ENCODE data around the gene GLRA1. TPM values are rescaled to one million over a fixed set of nuclear protein-coding genes. Genes with fewer than 3 reads are reported as not detected.

Gene GLRA1
- total RNA-seq, 1 experiment from 2014 or later, result not detected

GRCh38 chr5:151881621-151882225 is 42.9 kb downstream of the GLRA1 start:
- Histone ChIP-seq H3K4me3 (ENCODE audit: low read depth in 2 of 2, low read length in 2 of 2) (no peak overlapping the region), H3K27me3 (ENCODE audit: control insufficient read depth, insufficient read depth, low read length) (no peaks in the 10 kb centered on the region; the same call in 1 of the 2 replicates), H3K27ac (ENCODE audit: low read length) (no peak overlapping the region), H3K36me3 (ENCODE audit: control insufficient read depth, insufficient read depth, low read length) (no peaks in the 10 kb centered on the region), H3K4me1 (ENCODE audit: control insufficient read depth, insufficient read depth, low read length) (no peaks in the 10 kb centered on the region), H3K9me3 (ENCODE audit: control insufficient read depth, insufficient read depth, low read depth, low read length) (no peaks in the 10 kb centered on the region)
- in situ Hi-C loops (cut with HindIII; ENCODE audit: low pct_unique_long_range_greater_than_20kb, low sequenced_read_pairs) (no loop called here), intact Hi-C loops (cut with micrococcal nuclease; ENCODE audit: unreplicated experiment) (no loop called here)
- DNase-seq (ENCODE audit: low read depth, low spot score) (no peak), ATAC-seq (peak; percentile 53; the same call in 1 of the 2 replicates)
- ChIA-PET POLR2A (interaction anchor here (0.7 kb wide), 2 partner anchors 68 to 335 kb away, joined by 7 to 10 read pairs; no protein-coding TSS in a partner anchor), CTCF (no interaction called here)
- TF ChIP-seq SIN3A (IDR thresholded peaks at IDR 0.05; ENCODE audit: borderline replicate concordance, insufficient read depth, low read depth, low read length) (no peak), POLR2AphosphoS5 (IDR thresholded peaks at IDR 0.05; ENCODE audit: low read depth, low read length) (no peak), REST (IDR thresholded peaks at IDR 0.05; ENCODE audit: insufficient read depth in 1 of 2, low read depth in 2 of 2, low read length in 1 of 2) (no peak), TCF7L2 (IDR thresholded peaks at IDR 0.05; ENCODE audit: low read depth, low read length) (no peak)
- BruUV-seq (replicated peaks), result no TSS peak

- TF ChIP-seq REST (IDR thresholded peaks at IDR 0.05; ENCODE audit: insufficient read depth in 1 of 2, low read depth in 2 of 2, low read length in 1 of 2), result no peak
- TF ChIP-seq CTCF (IDR thresholded peaks at IDR 0.05), result no peak
- TF ChIP-seq POLR2AphosphoS5 (IDR thresholded peaks at IDR 0.05; ENCODE audit: low read depth, low read length), result no peak
- TF ChIP-seq TCF7L2 (IDR thresholded peaks at IDR 0.05; ENCODE audit: low read depth, low read length), result no peak
- TF ChIP-seq SIN3A (IDR thresholded peaks at IDR 0.05; ENCODE audit: borderline replicate concordance, insufficient read depth, low read depth, low read length), result no peak
- no peak for ATAC-seq
- Histone ChIP-seq H3K9me3 (ENCODE audit: control insufficient read depth, insufficient read depth, low read depth, low read length) (no peaks in the 10 kb centered on the region), H3K4me1 (ENCODE audit: control insufficient read depth, insufficient read depth, low read length) (no peaks in the 10 kb centered on the region), H3K27me3 (ENCODE audit: control insufficient read depth, insufficient read depth, low read length) (no peaks in the 10 kb centered on the region; the same call in 1 of the 2 replicates), H3K27ac (ENCODE audit: low read length) (no peak overlapping the region), H3K4me3 (ENCODE audit: low read depth in 2 of 2, low read length in 2 of 2) (no peak overlapping the region), H3K36me3 (ENCODE audit: control insufficient read depth, insufficient read depth, low read length) (no peaks in the 10 kb centered on the region)
- intact Hi-C loops (cut with micrococcal nuclease; ENCODE audit: unreplicated experiment), result no loop called here
- in situ Hi-C loops (cut with HindIII; ENCODE audit: low pct_unique_long_range_greater_than_20kb, low sequenced_read_pairs), result no loop called here
- BruUV-seq (replicated peaks), result no TSS peak
- CTCF ChIA-PET, result no interaction called here
- POLR2A ChIA-PET, result no interaction called here
- DNase-seq (ENCODE audit: low read depth, low spot score), result no peak
These were observed 44.3 kb downstream of the GLRA1 start for GRCh38 chr5:151880324-151880723.
